A673 (cell line): Measurements from ENCODE around the gene SCMH1.

Experiments
- EZH2 ChIP-seq: fragments of 200-600 bp; sonication (generic); IDR thresholded peaks from 2 replicates; pipeline ENCODE4 v1.6.1; 2017; ENCODE audit warnings: borderline replicate concordance, low read depth, mild to moderate bottlenecking, mixed read lengths, antibody characterized with exemption, low read length; ENCODE audit not compliant: poor library complexity, severe bottlenecking
- TF ChIP-seq, protein P1 (sequence below): fragments of 300-800, 200-600 bp; sonication (generic); conservative IDR thresholded peaks from 2 replicates; pipeline ENCODE4 v1.5.1; 2017; ENCODE audit warnings: low read depth, mild to moderate bottlenecking, antibody characterized with exemption, low read length, moderate library complexity, mixed read lengths

DNA sequence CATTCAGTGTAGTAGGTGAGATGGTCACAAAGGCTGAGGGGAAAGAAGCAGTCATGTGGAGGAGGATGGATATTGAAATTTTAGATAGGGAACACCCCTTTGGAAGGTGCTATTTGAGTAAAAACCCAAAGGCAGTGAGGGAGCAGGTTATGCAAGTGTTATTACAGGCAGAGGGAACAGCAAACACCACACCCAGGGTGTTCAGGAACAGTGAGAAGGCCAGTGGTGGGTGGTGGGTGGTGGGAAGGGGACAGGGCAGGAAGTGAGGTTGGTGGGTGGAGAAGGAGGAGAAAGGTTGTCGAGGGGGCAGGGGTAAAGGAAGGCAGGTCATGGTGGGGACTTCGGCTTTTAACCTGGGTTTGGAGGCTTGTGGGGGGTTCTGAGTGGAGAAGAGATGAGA is 39.2 kb upstream of the SCMH1 start:
- no peak for TF ChIP-seq EZH2
- TF ChIP-seq, protein P1, sequence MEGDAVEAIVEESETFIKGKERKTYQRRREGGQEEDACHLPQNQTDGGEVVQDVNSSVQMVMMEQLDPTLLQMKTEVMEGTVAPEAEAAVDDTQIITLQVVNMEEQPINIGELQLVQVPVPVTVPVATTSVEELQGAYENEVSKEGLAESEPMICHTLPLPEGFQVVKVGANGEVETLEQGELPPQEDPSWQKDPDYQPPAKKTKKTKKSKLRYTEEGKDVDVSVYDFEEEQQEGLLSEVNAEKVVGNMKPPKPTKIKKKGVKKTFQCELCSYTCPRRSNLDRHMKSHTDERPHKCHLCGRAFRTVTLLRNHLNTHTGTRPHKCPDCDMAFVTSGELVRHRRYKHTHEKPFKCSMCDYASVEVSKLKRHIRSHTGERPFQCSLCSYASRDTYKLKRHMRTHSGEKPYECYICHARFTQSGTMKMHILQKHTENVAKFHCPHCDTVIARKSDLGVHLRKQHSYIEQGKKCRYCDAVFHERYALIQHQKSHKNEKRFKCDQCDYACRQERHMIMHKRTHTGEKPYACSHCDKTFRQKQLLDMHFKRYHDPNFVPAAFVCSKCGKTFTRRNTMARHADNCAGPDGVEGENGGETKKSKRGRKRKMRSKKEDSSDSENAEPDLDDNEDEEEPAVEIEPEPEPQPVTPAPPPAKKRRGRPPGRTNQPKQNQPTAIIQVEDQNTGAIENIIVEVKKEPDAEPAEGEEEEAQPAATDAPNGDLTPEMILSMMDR: no peak
